Stomach (tissue), 9 donors: ENCODE data around the gene KRTAP29-1. TPM values are rescaled to one million over a fixed set of nuclear protein-coding genes. Genes with fewer than 3 reads are reported as not detected.
A peak's percentile ranks its signal among the peaks of the same experiment; 100 is the strongest.

Experiments used
- DNase-seq, 2 donors: peaks; one replicate each; pipeline versions ENCODE4 v3.0.0 to v3.0.0-alpha.2; 2013 to 2019
- H3K27ac ChIP-seq, 5 donors: fragments of 200-600 bp in 4 of 5; sonication (generic) in 4 of 5; one replicate each; pipeline ENCODE4 v1.5.1; 2013 to 2019; ENCODE audit warnings: mild to moderate bottlenecking in 1 of 5, moderate library complexity in 1 of 5
- H3K27me3 ChIP-seq, 3 donors: fragments of 200-600 bp; sonication (generic); one replicate each; pipeline ENCODE4 v1.5.1; 2017 to 2019; ENCODE audit warnings: mixed run types in 1 of 3
- H3K36me3 ChIP-seq, 4 donors: fragments of 200-600 bp; sonication (generic); 1 replicate in 3 of 4; 2 replicates in 1 of 4; pipeline ENCODE4 v1.5.1; 2016 to 2019
- H3K4me1 ChIP-seq, 4 donors: fragments of 200-600 bp; sonication (generic); one replicate each; pipeline ENCODE4 v1.5.1; 2016 to 2019
- H3K4me3 ChIP-seq, 4 donors: fragments of 200-600 bp; sonication (generic) in 3 of 4; one replicate each; pipeline ENCODE4 v1.5.1; 2016 to 2019; ENCODE audit warnings: mild to moderate bottlenecking in 1 of 4
- H3K9me3 ChIP-seq, 4 donors: fragments of 200-600 bp; sonication (generic); one replicate each; pipeline ENCODE4 v1.5.1; 2016 to 2019
- EP300 ChIP-seq: sonication (generic); formaldehyde crosslinking; IDR thresholded peaks from one replicate; pipeline ENCODE4 v1.6.1; 2017; ENCODE audit warnings: antibody characterized with exemption
- POLR2A ChIP-seq, 4 donors: fragments of 450-650 bp; IDR thresholded peaks; one replicate each; pipeline ENCODE4 v1.6.1; 2016; ENCODE audit warnings: antibody characterized with exemption in 4 of 4, control low read depth in 2 of 4, mild to moderate bottlenecking in 1 of 4, moderate library complexity in 1 of 4
- POLR2AphosphoS5 ChIP-seq, 3 donors: sonication (generic); formaldehyde crosslinking; IDR thresholded peaks; one replicate each; pipeline ENCODE4 v1.6.1; 2016; ENCODE audit warnings: antibody characterized with exemption in 3 of 3
- WGBS, 5 donors: extraction: QIAGEN DNeasy Blood & Tissue Kit in 3 of 5; methylation state at CpG; one replicate each; pipeline versions ENCODE4 v1.1.5 to v1.1.7; 2013 to 2018; 5-methylcytosine and 5-hydroxymethylcytosine counted together
- intact Hi-C: fragments of 100-400 bp; cut with DNase I; formaldehyde crosslinking; loops from one replicate; pipeline ENCODE4 v1.15.1; 2023; ENCODE audit warnings: low total_unique reads
- polyA plus RNA-seq, 3 donors: library from polyadenylated mRNA; stranded (reverse); fragments of 200-250 nt; gene quantifications; one replicate each; pipeline ENCODE4 v1.2.3, GENCODE V29; 2013
- total RNA-seq, 5 donors: library from RNA; depleted of rRNA; stranded (reverse); fragments of >200 nt; gene quantifications; one replicate each; pipeline versions ENCODE4 v1.1.0 to v1.2.3, GENCODE V29; 2014 to 2016
- TF ChIP-seq, protein P1 (sequence below), 7 experiments: fragments of 450-650 bp in 4 of 7; fragments of 200-600 bp in 3 of 7; sonication (generic) in 3 of 7; IDR thresholded peaks; one replicate each; pipeline ENCODE4 v1.5.1; 2016 to 2019; ENCODE audit warnings: antibody characterized with exemption in 7 of 7, control low read depth in 2 of 7, mild to moderate bottlenecking in 1 of 7
- donor health status: healthy with polysubstance abuse.
- donor health status: Bipolar disorder and iron deficiency.
- donor health status: healthy.

KRTAP29-1 gene
- total and polyA plus RNA-seq, 8 donors = not detected

DNA sequence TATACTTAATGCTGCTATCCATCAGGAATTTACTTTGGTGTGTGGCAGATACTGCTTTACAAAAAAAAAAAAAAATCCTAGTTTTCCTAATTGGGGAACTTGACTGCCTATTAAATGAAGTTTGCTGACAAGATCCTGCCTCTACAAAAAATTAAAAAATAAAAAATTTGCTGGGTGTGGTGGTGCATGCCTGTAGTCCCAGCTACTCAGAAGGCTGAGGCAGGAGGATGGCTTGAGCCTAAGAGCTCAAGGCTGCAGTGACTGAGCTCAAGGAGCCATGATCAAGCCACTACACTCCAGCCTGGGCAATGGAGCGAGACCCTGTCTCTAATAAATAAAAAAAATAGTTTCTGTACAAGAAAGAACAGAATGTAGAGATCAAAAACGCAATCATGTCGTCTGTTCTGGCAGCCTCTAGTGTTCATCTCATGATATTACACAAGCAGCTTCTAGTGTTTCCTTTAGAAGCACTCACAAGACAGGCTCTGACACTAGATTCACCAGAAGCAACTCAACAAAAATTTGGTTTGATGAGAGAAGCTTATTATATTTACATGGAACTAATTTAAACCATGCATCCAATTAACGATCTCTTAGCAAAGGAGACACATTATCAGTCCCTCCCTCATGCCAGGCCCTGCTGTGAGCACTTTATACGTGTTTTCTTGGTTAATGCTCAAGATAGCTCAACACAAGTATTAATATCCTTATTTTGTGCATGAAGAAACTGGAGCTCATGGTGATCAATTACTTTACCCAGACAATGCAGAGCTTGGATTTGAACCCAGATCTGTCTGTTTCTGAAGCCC is 19.6 kb upstream of the KRTAP29-1 start:
- peak in 1 of 2 donors; percentile 69 for DNase-seq
- 30 to 37% (median 32%) methylated on average over 5 of the region's 5 CpGs for whole genome bisulfite sequencing, 5 donors
- H3K27me3 ChIP-seq = peaks cover 0 to 3% (median 0%) of the 10 kb centered on the region in 3 donors
- peaks cover 0 to 17% (median 0%) of the 10 kb centered on the region in 4 donors for H3K9me3 ChIP-seq
- no peak overlapping the region for H3K27ac ChIP-seq
- no peak overlapping the region for H3K4me3 ChIP-seq
- intact Hi-C loops = loop anchor here (10.0 kb wide), 1 partner anchor 417 kb away; no protein-coding TSS in a partner anchor
- TF ChIP-seq, protein P1, sequence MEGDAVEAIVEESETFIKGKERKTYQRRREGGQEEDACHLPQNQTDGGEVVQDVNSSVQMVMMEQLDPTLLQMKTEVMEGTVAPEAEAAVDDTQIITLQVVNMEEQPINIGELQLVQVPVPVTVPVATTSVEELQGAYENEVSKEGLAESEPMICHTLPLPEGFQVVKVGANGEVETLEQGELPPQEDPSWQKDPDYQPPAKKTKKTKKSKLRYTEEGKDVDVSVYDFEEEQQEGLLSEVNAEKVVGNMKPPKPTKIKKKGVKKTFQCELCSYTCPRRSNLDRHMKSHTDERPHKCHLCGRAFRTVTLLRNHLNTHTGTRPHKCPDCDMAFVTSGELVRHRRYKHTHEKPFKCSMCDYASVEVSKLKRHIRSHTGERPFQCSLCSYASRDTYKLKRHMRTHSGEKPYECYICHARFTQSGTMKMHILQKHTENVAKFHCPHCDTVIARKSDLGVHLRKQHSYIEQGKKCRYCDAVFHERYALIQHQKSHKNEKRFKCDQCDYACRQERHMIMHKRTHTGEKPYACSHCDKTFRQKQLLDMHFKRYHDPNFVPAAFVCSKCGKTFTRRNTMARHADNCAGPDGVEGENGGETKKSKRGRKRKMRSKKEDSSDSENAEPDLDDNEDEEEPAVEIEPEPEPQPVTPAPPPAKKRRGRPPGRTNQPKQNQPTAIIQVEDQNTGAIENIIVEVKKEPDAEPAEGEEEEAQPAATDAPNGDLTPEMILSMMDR (IDR thresholded peaks at IDR 0.05) = peak in 5 of 7 experiments; percentile 61 to 77 (median 67)
- TF ChIP-seq EP300 = no peak
- H3K4me1 ChIP-seq = no peaks in the 10 kb centered on the region
- no peaks in the 10 kb centered on the region for H3K36me3 ChIP-seq

DNA sequence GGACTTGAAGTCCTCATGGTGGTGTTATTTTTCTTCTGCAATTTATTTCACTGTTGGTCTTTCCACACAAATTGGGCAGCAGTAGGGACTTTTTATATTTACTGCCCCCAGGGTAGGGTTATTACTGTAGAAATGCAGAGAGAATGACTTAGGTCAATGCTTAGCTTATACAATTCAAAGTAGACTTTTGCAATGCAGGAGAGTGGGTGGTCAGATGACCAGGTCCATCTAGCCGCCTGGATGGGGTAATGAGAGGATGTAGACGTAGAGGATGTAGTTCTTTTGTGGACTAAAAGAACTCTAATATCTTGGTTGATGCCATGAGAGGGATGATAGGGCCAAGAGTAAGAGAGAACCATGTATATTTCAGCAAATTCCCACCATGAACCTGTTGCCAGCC is 15.6 kb upstream of the KRTAP29-1 start:
- intact Hi-C loops = no loop called here
- peaks cover 0 to 17% (median 0%) of the 10 kb centered on the region in 4 donors for H3K9me3 ChIP-seq
- no peak overlapping the region for H3K4me3 ChIP-seq
- peaks cover 0 to 19% (median 3%) of the 10 kb centered on the region in 3 donors for H3K27me3 ChIP-seq
- H3K36me3 ChIP-seq = no peaks in the 10 kb centered on the region
- TF ChIP-seq POLR2AphosphoS5 (IDR thresholded peaks at IDR 0.05) (no peak), POLR2A (IDR thresholded peaks at IDR 0.05) (no peak), EP300 (no peak)
- TF ChIP-seq, protein P1 (IDR thresholded peaks at IDR 0.05) = no peak
- 37 to 86% (median 60%) methylated on average over 2 of the region's 2 CpGs for WGBS, 5 donors
- DNase-seq = no peak
- no peaks in the 10 kb centered on the region for H3K4me1 ChIP-seq
- no peak overlapping the region for H3K27ac ChIP-seq

DNA sequence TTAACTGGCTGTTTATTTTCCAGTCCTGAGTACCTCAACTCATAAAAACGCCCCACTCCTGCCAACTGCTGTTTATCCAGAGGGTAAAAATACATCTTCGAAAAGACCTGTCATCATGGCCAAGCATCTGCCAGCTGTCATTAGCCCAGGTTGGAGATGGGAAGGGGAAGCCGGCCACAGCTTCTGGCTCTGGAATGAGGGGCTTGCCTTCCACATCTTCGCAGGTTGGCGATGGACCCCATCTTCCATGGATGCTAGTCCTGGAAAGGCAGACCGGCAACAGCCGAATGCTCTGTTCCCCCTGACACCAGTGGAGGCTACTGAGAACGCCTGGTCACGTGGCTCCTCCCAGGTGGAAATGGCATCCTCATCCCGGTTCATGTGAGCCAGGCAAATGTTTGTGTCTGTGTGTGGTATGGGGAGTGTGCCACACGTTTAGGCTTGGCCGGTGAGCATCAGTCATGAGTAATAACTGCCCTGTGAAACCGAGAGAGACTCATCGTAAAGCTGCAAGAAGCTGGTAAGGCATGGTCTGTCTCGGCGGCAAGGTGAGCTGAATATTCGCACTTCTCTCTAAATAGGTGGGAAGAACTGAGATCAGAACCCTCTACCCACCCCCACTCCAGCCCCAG is 13.3 kb upstream of the KRTAP29-1 start:
- peaks cover 0 to 17% (median 0%) of the 10 kb centered on the region in 4 donors for H3K9me3 ChIP-seq
- no peaks in the 10 kb centered on the region for H3K4me1 ChIP-seq
- TF ChIP-seq POLR2A (IDR thresholded peaks at IDR 0.05) (no peak), POLR2AphosphoS5 (IDR thresholded peaks at IDR 0.05) (no peak), EP300 (no peak)
- TF ChIP-seq, protein P1 (IDR thresholded peaks at IDR 0.05) = no peak
- no peak overlapping the region for H3K27ac ChIP-seq
- H3K27me3 ChIP-seq = peaks cover 0 to 19% (median 3%) of the 10 kb centered on the region in 3 donors
- intact Hi-C loops = no loop called here
- DNase-seq = no peak
- 74 to 79% (median 76%) methylated on average over 16 to 17 of the region's 17 CpGs for WGBS, 5 donors
- no peaks in the 10 kb centered on the region for H3K36me3 ChIP-seq
- H3K4me3 ChIP-seq = no peak overlapping the region

DNA sequence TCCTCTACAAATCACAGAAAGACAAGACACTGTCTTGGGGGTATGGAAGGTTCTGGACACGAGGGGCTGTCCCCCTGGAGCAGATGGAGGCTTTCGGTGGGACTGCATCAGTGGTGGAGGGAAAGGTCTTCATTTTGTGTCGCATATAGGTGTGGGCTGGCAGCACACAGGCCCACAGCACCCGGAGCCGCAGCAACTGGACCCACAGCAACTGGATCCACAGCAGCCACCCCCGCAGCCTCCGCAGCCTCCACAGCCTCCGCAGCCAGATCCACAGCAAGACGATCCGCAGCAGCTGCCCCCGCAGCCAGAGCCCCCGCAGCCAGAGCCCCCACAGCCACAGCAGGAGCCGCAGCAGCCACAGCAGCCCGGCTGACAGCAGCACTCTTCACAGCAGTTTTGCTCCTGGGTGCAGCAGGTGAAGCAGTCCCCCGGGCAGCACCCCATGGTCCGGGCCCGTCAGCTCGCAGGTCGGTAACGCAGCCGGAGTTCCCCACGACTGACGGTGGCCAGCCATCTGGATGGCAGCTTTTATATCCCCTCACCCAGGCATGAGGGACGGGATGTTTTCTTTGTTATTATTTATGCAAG is 12.6 kb upstream of the KRTAP29-1 start, which contains the start of gene KRTAP17-1:
KRTAP17-1 (minus strand) TSS at position 507 of the 591 bp plus-strand sequence; CDS start at position 447, 60 bp downstream.
- WGBS, 5 donors = 82 to 88% (median 84%) methylated on average over 17 to 24 of the region's 24 CpGs
- TF ChIP-seq, protein P1 (IDR thresholded peaks at IDR 0.05) = no peak
- TF ChIP-seq POLR2A (IDR thresholded peaks at IDR 0.05) (no peak), POLR2AphosphoS5 (IDR thresholded peaks at IDR 0.05) (no peak), EP300 (no peak)
- no peak for DNase-seq
- Histone ChIP-seq H3K27ac (no peak within 1 kb of the TSS), H3K4me3 (no peak within 1 kb of the TSS), H3K36me3 (no peaks in the 10 kb centered on the region), H3K9me3 (peaks cover 0 to 12% (median 0%) of the 10 kb centered on the region in 4 donors), H3K27me3 (peaks cover 0 to 19% (median 3%) of the 10 kb centered on the region in 3 donors), H3K4me1 (no peaks in the 10 kb centered on the region)
- intact Hi-C loops = no loop called here
